Measurements from ENCODE around the gene GPR173. TPM values are rescaled to one million over a fixed set of nuclear protein-coding genes. Genes with fewer than 3 reads are reported as not detected.

GPR173 gene
- total RNA-seq, 2 donors from 2014 or later: 0.47 to 1.2 TPM

DNA sequence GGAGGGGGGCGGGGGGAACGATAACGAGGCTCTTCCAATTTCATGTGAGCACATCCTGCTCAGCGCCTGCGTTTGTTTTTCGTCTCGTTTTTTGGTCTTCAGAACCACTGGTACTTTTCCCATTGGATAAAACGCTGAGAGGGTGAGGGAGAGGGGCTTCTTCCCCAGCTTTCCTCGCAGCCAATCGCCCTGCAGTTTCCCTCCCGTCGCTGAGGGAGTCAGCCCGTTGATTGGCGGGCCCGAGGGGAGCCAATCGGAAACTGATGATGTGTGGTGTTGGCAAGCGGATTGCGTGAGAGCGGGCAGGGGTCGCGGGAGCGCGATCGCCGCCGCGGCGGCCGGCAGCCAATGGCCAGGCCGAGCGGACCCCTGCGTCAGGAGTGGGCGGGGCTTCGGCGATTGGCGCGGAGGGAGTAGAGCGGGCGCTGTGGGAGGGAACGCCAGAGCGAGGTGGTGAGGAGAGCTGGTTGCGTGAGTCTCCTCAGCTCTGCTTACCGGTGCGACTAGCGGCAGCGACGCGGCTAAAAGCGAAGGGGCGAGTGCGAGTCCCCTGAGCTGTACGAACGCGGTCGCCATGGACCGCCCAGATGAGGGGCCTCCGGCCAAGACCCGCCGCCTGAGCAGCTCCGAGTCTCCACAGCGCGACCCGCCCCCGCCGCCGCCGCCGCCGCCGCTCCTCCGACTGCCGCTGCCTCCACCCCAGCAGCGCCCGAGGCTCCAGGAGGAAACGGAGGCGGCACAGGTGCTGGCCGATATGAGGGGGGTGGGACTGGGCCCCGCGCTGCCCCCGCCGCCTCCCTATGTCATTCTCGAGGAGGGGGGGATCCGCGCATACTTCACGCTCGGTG is 33.6 kb downstream of the GPR173 start, which contains the start of gene TSPYL2:
Gene TSPYL2 (plus strand): TSS at position 443 of the 848 bp plus-strand sequence. CDS start 132 bp downstream, at position 575.
- intact Hi-C loops (cut with DNase I): no loop called here
- peak within 1 kb of the TSS; percentile 57 for H3K4me3 ChIP-seq

DNA sequence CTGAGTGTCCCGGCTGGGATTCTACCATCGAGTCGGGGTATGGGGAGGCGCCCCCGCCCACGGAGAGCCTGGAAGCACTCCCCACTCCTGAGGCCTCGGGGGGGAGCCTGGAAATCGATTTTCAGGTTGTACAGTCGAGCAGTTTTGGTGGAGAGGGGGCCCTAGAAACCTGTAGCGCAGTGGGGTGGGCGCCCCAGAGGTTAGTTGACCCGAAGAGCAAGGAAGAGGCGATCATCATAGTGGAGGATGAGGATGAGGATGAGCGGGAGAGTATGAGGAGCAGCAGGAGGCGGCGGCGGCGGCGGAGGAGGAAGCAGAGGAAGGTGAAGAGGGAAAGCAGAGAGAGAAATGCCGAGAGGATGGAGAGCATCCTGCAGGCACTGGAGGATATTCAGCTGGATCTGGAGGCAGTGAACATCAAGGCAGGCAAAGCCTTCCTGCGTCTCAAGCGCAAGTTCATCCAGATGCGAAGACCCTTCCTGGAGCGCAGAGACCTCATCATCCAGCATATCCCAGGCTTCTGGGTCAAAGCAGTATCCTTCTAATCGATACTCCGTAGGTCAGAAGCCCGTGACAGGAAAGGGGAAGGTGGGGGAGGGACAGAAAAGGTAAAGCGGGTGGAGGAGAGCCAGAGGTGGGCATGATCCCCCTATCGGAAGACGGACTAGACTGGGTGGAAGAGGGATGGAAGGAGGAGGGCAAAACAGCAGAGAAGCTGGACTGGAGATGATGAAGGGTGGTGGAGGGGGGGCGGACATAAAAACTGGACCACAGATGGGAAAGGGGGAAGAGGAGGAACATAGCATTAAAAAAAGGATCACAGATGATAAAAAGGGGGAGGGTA is 34.4 kb downstream of the GPR173 start:
- no peak for DNase-seq
- H3K27me3 ChIP-seq: no peaks in the 10 kb centered on the region
- intact Hi-C loops (cut with DNase I): no loop called here
- no peaks in the 10 kb centered on the region for H3K9me3 ChIP-seq
- peak overlapping the region; percentile 70 for H3K27ac ChIP-seq
- H3K36me3 ChIP-seq: no peaks in the 10 kb centered on the region
- no peaks in the 10 kb centered on the region for H3K4me1 ChIP-seq
- TF ChIP-seq, protein P1, sequence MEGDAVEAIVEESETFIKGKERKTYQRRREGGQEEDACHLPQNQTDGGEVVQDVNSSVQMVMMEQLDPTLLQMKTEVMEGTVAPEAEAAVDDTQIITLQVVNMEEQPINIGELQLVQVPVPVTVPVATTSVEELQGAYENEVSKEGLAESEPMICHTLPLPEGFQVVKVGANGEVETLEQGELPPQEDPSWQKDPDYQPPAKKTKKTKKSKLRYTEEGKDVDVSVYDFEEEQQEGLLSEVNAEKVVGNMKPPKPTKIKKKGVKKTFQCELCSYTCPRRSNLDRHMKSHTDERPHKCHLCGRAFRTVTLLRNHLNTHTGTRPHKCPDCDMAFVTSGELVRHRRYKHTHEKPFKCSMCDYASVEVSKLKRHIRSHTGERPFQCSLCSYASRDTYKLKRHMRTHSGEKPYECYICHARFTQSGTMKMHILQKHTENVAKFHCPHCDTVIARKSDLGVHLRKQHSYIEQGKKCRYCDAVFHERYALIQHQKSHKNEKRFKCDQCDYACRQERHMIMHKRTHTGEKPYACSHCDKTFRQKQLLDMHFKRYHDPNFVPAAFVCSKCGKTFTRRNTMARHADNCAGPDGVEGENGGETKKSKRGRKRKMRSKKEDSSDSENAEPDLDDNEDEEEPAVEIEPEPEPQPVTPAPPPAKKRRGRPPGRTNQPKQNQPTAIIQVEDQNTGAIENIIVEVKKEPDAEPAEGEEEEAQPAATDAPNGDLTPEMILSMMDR (IDR thresholded peaks at IDR 0.05): no peak
- peak overlapping the region; percentile 57 for H3K4me3 ChIP-seq
- peak overlapping the region; percentile 47 to 87 for H3K9ac ChIP-seq (ENCODE audit: low read depth in 2 of 2, low read length in 2 of 2)

More for the DNA sequence above, 33.6 kb downstream of the GPR173 start, which contains the start of gene TSPYL2:
- H3K27me3 ChIP-seq: no peaks in the 10 kb centered on the region
- H3K9ac ChIP-seq (ENCODE audit: low read depth in 2 of 2, low read length in 2 of 2): peak within 1 kb of the TSS; percentile 47 to 87
- TF ChIP-seq, protein P1 (IDR thresholded peaks at IDR 0.05): no peak
- peak; percentile 90 for DNase-seq
- H3K27ac ChIP-seq: peak within 1 kb of the TSS; percentile 70
- H3K4me1 ChIP-seq: no peaks in the 10 kb centered on the region
- no peaks in the 10 kb centered on the region for H3K36me3 ChIP-seq
- no peaks in the 10 kb centered on the region for H3K9me3 ChIP-seq

DNA sequence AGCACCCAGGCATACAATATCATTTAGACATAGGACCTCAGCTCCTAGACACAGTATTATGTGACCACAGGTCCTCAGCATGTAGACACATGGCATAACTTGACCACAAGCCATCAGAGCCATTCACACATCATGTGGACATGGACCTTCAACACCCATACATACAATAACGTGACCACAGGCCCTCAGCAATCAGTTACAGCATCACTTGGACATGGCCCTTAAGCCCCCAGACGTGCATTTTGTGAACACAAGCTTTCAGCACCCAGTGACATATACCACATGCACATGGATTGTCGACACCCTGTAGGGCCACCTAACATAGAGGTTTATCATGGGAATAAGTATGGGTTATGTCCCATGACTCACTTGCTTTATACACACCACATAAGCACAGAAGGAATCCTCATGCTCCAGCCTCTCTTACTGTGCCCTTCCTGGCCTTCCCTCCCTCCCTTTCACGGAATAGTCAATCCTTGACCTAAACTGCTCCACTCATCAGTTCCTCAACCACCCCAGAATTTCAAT is 35.5 kb downstream of the GPR173 start:
- H3K4me1 ChIP-seq: no peaks in the 10 kb centered on the region
- no peak overlapping the region for H3K27ac ChIP-seq
- no peaks in the 10 kb centered on the region for H3K36me3 ChIP-seq
- H3K27me3 ChIP-seq: no peaks in the 10 kb centered on the region
- H3K4me3 ChIP-seq: no peak overlapping the region
- intact Hi-C loops (cut with DNase I): no loop called here
- H3K9me3 ChIP-seq: no peaks in the 10 kb centered on the region
- H3K9ac ChIP-seq (ENCODE audit: low read depth in 2 of 2, low read length in 2 of 2): no peak overlapping the region
- DNase-seq: no peak
- TF ChIP-seq, protein P1 (IDR thresholded peaks at IDR 0.05): no peak

DNA sequence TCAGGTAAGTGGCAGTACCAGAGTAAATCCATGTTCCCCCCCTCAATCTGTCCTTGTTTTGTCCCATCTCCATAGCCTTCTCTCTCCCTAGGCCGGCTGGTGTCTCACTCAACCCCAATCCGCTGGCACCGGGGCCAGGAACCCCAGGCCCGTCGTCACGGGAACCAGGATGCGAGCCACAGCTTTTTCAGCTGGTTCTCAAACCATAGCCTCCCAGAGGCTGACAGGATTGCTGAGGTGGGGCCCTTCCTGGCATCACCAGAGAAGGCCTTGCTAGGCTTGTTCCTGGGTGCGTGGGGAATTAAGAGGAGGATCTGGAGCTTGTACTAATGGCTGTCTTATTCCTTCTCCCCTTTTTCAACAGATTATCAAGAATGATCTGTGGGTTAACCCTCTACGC is 36.3 kb downstream of the GPR173 start:
- Histone ChIP-seq H3K4me3 (no peak overlapping the region), H3K4me1 (no peaks in the 10 kb centered on the region), H3K9me3 (no peaks in the 10 kb centered on the region), H3K27ac (no peak overlapping the region), H3K36me3 (no peaks in the 10 kb centered on the region), H3K9ac (ENCODE audit: low read depth in 2 of 2, low read length in 2 of 2) (no peak overlapping the region), H3K27me3 (no peaks in the 10 kb centered on the region)
- intact Hi-C loops (cut with DNase I): no loop called here
- TF ChIP-seq, protein P1 (IDR thresholded peaks at IDR 0.05): no peak
- no peak for DNase-seq

DNA sequence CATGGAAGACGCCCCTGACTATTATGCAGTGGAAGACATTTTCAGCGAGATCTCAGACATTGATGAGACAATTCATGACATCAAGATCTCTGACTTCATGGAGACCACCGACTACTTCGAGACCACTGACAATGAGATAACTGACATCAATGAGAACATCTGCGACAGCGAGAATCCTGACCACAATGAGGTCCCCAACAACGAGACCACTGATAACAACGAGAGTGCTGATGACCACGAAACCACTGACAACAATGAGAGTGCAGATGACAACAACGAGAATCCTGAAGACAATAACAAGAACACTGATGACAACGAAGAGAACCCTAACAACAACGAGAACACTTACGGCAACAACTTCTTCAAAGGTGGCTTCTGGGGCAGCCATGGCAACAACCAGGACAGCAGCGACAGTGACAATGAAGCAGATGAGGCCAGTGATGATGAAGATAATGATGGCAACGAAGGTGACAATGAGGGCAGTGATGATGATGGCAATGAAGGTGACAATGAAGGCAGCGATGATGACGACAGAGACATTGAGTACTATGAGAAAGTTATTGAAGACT is 37.2 kb downstream of the GPR173 start:
- no peaks in the 10 kb centered on the region for H3K27me3 ChIP-seq
- no peaks in the 10 kb centered on the region for H3K36me3 ChIP-seq
- no peaks in the 10 kb centered on the region for H3K9me3 ChIP-seq
- no peak overlapping the region for H3K27ac ChIP-seq
- H3K4me1 ChIP-seq: no peaks in the 10 kb centered on the region
- no peak for DNase-seq
- TF ChIP-seq, protein P1 (IDR thresholded peaks at IDR 0.05): no peak
- intact Hi-C loops (cut with DNase I): no loop called here
- no peak overlapping the region for H3K4me3 ChIP-seq
- H3K9ac ChIP-seq (ENCODE audit: low read depth in 2 of 2, low read length in 2 of 2): no peak overlapping the region

Measured in colonic mucosa (tissue), 4 donors.